Upper lobe of right lung (tissue), 1 donor: ENCODE results near the gene SARNP. TPM values are rescaled to one million over a fixed set of nuclear protein-coding genes. Genes with fewer than 3 reads are reported as not detected.
"Not testable (repeated sequence)": the region's sequence is repeated elsewhere in the genome, so short reads cannot be mapped to it uniquely, and the experiment has no call there.

Experiments
- ATAC-seq: fragments of 200-7000 bp; cut with Tn5 transposase; one replicate; pipeline ENCODE4 v1.9.1; 2020; ENCODE audit warnings: mild to moderate bottlenecking, moderate library complexity
- DNase-seq: peaks from one replicate; pipeline ENCODE4 v3.0.0-alpha.2; 2020
- H3K27ac ChIP-seq: fragments of 200-600 bp; one replicate; pipeline ENCODE4 v1.8.0; 2022
- H3K27me3 ChIP-seq: fragments of 200-600 bp; one replicate; pipeline ENCODE4 v1.8.0; 2022; ENCODE audit warnings: mild to moderate bottlenecking
- H3K36me3 ChIP-seq: fragments of 200-600 bp; one replicate; pipeline ENCODE4 v1.8.0; 2022
- H3K4me1 ChIP-seq: fragments of 200-600 bp; one replicate; pipeline ENCODE4 v1.8.0; 2022
- H3K4me3 ChIP-seq: fragments of 200-600 bp; one replicate; pipeline ENCODE4 v1.8.0; 2022; ENCODE audit warnings: mild to moderate bottlenecking
- H3K9me3 ChIP-seq: fragments of 200-600 bp; one replicate; pipeline ENCODE4 v1.8.0; 2022
- CTCF ChIP-seq: fragments of 200-600 bp; IDR thresholded peaks from one replicate; pipeline ENCODE4 v1.8.0; 2022; ENCODE audit warnings: antibody characterized with exemption
- intact Hi-C: fragments of 100-400 bp; cut with DNase I; formaldehyde crosslinking; loops from one replicate; pipeline ENCODE4 v1.11.0; 2022
- total RNA-seq: library from RNA; stranded (reverse); fragmentation: NEBNext Ultra II Directional; extraction: Animal tissue kit (Norgen Biotek cat#: 25700); gene quantifications from one replicate; pipeline ENCODE4 v1.2.1, GENCODE V29; 2021
- donor health status: DM: no; HTN: yes; CAD: no; lungs with severe emphysema.

SARNP gene
- total RNA-seq, 1 donor from 2014 or later, result 43.6 TPM

GRCh38 chr12:55843431-55843830, 25.9 kb upstream of the SARNP start:
- no peaks in the 10 kb centered on the region for H3K9me3 ChIP-seq
- no peaks in the 10 kb centered on the region for H3K27me3 ChIP-seq
- H3K27ac ChIP-seq, result no peak overlapping the region
- no peak overlapping the region for H3K4me3 ChIP-seq
- TF ChIP-seq CTCF, result no peak
- peaks cover 6% of the 10 kb centered on the region for H3K4me1 ChIP-seq
- intact Hi-C loops, result no loop called here
- no peaks in the 10 kb centered on the region for H3K36me3 ChIP-seq
- DNase-seq (no peak), ATAC-seq (no peak)

- H3K27ac ChIP-seq, result peak within 1 kb of the TSS; percentile 82
- H3K9me3 ChIP-seq, result no peaks in the 10 kb centered on the region
- intact Hi-C loops, result no loop called here
- peak; percentile 68 for ATAC-seq
- H3K4me3 ChIP-seq, result peak within 1 kb of the TSS; percentile 51
- no peak for DNase-seq
- TF ChIP-seq CTCF, result no peak
- no peaks in the 10 kb centered on the region for H3K27me3 ChIP-seq
- H3K36me3 ChIP-seq, result no peaks in the 10 kb centered on the region
- peaks cover 4% of the 10 kb centered on the region for H3K4me1 ChIP-seq
Observed at GRCh38 chr12:55842681-55843429, 25.3 kb upstream of the SARNP start, which contains the start of gene MMP19. TSS of gene MMP19 (minus strand) at chr12:55842936. CDS start at chr12:55842830, 106 bp downstream.

- ATAC-seq, result no peak
- peaks cover 4% of the 10 kb centered on the region for H3K4me1 ChIP-seq
- H3K9me3 ChIP-seq, result no peaks in the 10 kb centered on the region
- no peak overlapping the region for H3K27ac ChIP-seq
- TF ChIP-seq CTCF, result no peak
- no peaks in the 10 kb centered on the region for H3K27me3 ChIP-seq
- no peak for DNase-seq
- no peaks in the 10 kb centered on the region for H3K36me3 ChIP-seq
- H3K4me3 ChIP-seq, result no peak overlapping the region
- intact Hi-C loops, result no loop called here
Observed at GRCh38 chr12:55840581-55841351, 23.2 kb upstream of the SARNP start.

GRCh38 chr12:55839345-55840140, 22.0 kb upstream of the SARNP start:
- no peak for ATAC-seq
- Histone ChIP-seq H3K27me3 (no peaks in the 10 kb centered on the region), H3K9me3 (no peaks in the 10 kb centered on the region), H3K27ac (no peak overlapping the region), H3K36me3 (no peaks in the 10 kb centered on the region), H3K4me3 (no peak overlapping the region), H3K4me1 (peaks cover 4% of the 10 kb centered on the region)
- no peak for TF ChIP-seq CTCF
- intact Hi-C loops, result loop anchor here (10.0 kb wide), 1 partner anchor 85 kb away; the partner anchor contains the start of gene PYM1
- no peak for DNase-seq

GRCh38 chr12:55838361-55838760, 20.8 kb upstream of the SARNP start:
- no peak for TF ChIP-seq CTCF
- intact Hi-C loops, result loop anchor here (10.0 kb wide), 1 partner anchor 86 kb away; the partner anchor contains the start of gene PYM1
- Histone ChIP-seq H3K4me3 (no peak overlapping the region), H3K4me1 (peaks cover 4% of the 10 kb centered on the region), H3K36me3 (no peaks in the 10 kb centered on the region), H3K9me3 (no peaks in the 10 kb centered on the region), H3K27me3 (no peaks in the 10 kb centered on the region), H3K27ac (no peak overlapping the region)
- ATAC-seq, result no peak
- DNase-seq, result no peak

- not testable (repeated sequence) for H3K36me3 ChIP-seq, ATAC-seq, DNase-seq, H3K9me3 ChIP-seq, H3K4me3 ChIP-seq, H3K27me3 ChIP-seq, H3K27ac ChIP-seq
- intact Hi-C loops, result loop anchor here (10.0 kb wide), 1 partner anchor 90 kb away; the partner anchor contains the start of gene PYM1
- H3K4me1 ChIP-seq, result peaks cover 11% of the 10 kb centered on the region
Observed at GRCh38 chr12:55834400-55834799, 16.9 kb upstream of the SARNP start.
